Activated T-cell treated with anti-CD3 and anti-CD28 coated beads for 24 hours (primary cell): ENCODE data around the gene ANKRD66.
"Not testable (repeated sequence)": the region's sequence is repeated elsewhere in the genome, so short reads cannot be mapped to it uniquely, and the experiment has no call there.

Experiments used
- DNase-seq: peaks from one replicate; pipeline ENCODE4 v3.0.0-alpha.2; 2020; ENCODE audit warnings: low read depth

Gene ANKRD66

GRCh38 chr6:46746696-46747095 lies at the start of gene ANKRD66:
Gene ANKRD66, plus strand, starts transcription at chr6:46746933. Its CDS starts 5,016 bp downstream, at chr6:46751949.
- no peak for DNase-seq

- no peak for DNase-seq
Measured at GRCh38 chr6:46699970-46700369, 46.8 kb upstream of the ANKRD66 start.

- no peak for DNase-seq
Measured at GRCh38 chr6:46704562-46704961, 42.2 kb upstream of the ANKRD66 start.

- no peak for DNase-seq
Measured at GRCh38 chr6:46706464-46706863, 40.3 kb upstream of the ANKRD66 start.

GRCh38 chr6:46711491-46711890 lies 35.2 kb upstream of the ANKRD66 start:
- no peak for DNase-seq

- no peak for DNase-seq
Measured at GRCh38 chr6:46715141-46715540, 31.6 kb upstream of the ANKRD66 start.

- DNase-seq = no peak
Measured at GRCh38 chr6:46719099-46719498, 27.6 kb upstream of the ANKRD66 start.

- no peak for DNase-seq
Measured at GRCh38 chr6:46720401-46720800, 26.3 kb upstream of the ANKRD66 start.

GRCh38 chr6:46729787-46730326 lies 16.9 kb upstream of the ANKRD66 start:
- DNase-seq = no peak

- no peak for DNase-seq
Measured at GRCh38 chr6:46730921-46731461, 15.7 kb upstream of the ANKRD66 start.

GRCh38 chr6:46733341-46733801 lies 13.4 kb upstream of the ANKRD66 start:
- no peak for DNase-seq

- no peak for DNase-seq
Measured at GRCh38 chr6:46734867-46735719, 11.6 kb upstream of the ANKRD66 start, which contains the start of gene PLA2G7. Gene PLA2G7, minus strand, starts transcription at chr6:46735375. Its CDS starts 12,484 bp downstream, at chr6:46722891.

GRCh38 chr6:46735720-46736031 lies 11.1 kb upstream of the ANKRD66 start:
- no peak for DNase-seq

GRCh38 chr6:46736906-46737305 lies 9.8 kb upstream of the ANKRD66 start:
- DNase-seq = no peak

- DNase-seq = no peak
Measured at GRCh38 chr6:46741482-46741881, 5.3 kb upstream of the ANKRD66 start.

- DNase-seq = no peak
Measured at GRCh38 chr6:46741910-46742309, 4.8 kb upstream of the ANKRD66 start.

GRCh38 chr6:46743425-46744158 lies 3.1 kb upstream of the ANKRD66 start:
- no peak for DNase-seq

- not testable (repeated sequence) for DNase-seq
Measured at GRCh38 chr6:46744159-46744725, 2.5 kb upstream of the ANKRD66 start.

GRCh38 chr6:46745973-46746372 lies 760 bp upstream of the ANKRD66 start:
- no peak for DNase-seq

- no peak for DNase-seq
Measured at GRCh38 chr6:46748940-46749503, 2.3 kb downstream of the ANKRD66 start.

GRCh38 chr6:46749731-46750130 lies 3.0 kb downstream of the ANKRD66 start:
- DNase-seq = no peak

GRCh38 chr6:46751658-46752057 lies 4.9 kb downstream of the ANKRD66 start:
- no peak for DNase-seq
